Fibroblast of peridontal ligament (primary cell): ENCODE results near the gene CLIC4.
A peak's percentile ranks its signal among the peaks of the same experiment; 100 is the strongest.
"Not testable (repeated sequence)": the region's sequence is repeated elsewhere in the genome, so short reads cannot be mapped to it uniquely, and the experiment has no call there.

Experiments
- DNase-seq: peaks from one replicate; pipeline ENCODE4 v3.0.0-alpha.2; 2010; ENCODE audit errors: extremely low read depth

The CLIC4 gene

DNA sequence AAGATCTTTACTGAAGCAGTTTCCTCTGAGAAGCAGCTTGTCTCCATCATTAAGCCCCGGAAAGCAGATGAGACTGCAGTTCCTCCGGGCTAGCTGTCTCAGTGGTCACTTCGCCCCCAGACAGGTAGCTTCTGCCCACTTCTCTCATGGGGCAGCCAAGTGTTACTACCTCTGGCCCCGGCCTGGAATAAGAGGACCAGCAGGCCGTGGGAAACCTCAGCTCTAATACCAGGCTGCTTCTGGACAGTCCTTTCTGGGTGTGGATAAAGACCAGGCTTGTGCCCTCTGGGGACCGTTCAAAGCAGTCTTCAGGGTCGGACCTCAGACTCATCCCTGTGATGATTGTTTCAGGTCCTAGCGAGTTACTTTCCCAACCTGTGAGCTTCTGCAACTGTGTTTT is 130.0 kb downstream of the CLIC4 start:
- DNase-seq = no peak

DNA sequence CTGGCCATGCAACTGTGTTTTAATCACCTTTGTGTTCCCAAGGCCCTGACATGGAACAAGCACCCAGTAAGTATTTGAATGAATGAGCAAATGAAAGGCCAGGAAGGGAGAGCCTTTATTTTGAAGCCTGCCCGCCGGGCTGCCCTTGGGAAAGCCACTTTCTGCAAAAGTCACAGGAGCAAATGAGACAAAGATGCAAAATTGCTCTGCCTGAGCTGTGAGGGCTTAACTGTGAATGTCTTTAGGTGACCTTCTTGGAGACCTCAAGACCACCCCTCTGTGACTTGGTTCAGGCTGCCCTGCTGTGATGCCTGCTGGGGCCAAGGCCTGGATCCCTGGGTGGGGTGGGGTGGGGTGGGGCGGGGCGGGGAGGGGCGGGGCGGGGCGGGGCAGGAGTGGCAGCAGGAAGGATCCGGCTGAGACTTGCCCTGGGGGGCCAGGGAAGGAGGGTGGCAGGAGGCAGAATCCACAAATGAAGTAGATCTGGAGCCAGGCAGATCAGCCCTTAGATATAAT is 130.8 kb downstream of the CLIC4 start:
- DNase-seq = no peak

DNA sequence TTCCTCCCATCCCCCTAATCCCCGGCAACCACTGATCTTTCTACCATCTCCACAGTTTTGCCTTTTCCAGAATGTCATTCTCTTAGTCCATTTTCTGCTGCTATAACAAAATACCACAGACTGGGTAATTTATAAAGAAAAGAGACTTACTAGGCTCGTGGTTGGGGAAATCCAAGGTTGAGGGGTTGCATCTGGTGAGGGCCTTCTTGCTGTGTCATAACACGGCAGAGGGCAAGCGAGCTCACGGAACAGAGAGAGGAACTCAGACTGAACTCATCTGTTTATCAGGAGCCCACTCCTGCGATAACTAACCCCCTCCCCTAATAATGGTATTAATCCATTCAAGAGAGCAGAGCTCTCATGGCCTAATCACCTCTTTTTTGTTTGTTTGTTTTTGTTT is 132.8 kb downstream of the CLIC4 start:
- no peak for DNase-seq

DNA sequence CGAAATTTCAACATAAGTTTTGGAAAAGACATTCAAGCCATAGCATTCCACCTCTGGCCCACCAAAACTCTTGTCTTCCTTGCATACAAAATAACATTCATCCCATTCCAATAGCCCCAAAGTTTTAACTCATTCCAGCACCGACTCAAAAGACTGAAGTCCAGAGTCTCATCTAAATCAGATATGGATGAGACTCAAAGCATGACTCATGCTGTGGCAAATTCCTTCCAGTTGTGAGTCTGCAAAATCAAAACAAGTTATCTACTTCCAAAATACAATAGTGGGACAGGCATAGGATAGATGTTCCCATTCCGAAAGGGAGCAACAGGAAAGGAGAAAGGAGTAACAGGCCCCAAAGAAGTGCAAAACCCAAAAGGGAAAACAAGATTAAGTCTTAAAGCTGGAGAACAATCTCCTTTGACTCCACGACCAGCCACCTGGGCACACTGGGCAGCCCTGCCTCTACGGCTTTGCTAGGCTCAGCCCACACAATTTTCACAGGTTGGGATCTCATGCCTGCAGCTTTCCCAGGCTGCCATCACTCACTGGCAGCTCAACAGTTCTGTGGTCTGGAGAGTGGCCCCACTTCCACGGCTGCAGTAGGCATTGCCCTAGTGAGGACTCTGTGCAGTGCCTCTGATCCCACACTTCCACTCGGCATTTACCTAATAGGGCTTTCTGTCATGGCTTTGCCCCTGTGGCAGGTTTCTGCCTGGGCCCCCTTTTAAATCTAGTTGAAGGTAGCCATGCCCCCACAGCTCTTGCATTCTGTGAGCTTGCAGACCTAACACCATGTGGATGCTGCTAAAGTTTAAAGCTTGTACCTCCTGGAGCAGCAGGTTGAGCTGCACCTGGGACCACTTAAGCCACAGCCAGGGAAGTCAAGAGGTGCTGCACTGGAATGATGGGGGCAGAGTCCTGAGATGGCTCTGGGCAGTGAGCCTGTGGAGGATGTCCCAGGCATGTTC is 133.8 kb downstream of the CLIC4 start:
- DNase-seq = peak; percentile 65

DNA sequence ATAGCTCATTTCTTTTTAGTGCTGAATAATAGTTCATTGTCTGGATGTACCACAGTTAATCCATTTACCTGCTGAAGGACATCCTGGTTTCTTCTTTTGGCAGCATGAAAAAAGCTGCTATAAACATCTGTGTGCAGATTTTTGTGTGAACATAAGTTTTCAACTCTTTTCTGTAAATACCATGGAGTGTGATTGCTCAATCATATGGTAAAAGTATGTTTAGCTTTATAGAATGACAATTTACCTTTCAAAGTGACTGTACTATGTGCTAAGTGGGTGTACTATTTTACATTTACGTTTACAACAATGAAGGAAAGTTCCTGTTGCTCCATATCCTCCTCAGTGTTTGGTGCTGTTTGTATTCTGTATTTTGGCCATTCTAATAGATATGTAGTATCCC is 135.8 kb downstream of the CLIC4 start:
- no peak for DNase-seq

DNA sequence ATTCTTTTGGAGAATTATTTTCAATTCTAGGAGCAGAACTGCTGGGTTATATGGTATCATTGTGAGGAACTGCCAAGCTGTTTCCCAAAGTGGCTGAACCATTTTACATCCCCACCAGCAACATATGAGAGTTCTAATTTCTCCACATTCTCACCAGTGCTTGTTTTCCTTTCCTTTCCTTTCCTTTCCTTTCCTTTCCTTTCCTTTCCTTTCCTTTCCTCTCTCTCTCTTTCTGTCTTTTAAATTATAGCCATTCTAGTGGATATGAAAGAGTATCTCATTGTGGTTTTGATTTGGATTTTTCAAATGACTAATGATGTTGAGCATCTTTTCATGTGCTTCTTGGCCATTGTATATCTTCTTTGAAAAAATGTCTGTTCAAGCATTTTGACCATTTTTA is 139.5 kb downstream of the CLIC4 start:
- DNase-seq = peak; percentile 5

DNA sequence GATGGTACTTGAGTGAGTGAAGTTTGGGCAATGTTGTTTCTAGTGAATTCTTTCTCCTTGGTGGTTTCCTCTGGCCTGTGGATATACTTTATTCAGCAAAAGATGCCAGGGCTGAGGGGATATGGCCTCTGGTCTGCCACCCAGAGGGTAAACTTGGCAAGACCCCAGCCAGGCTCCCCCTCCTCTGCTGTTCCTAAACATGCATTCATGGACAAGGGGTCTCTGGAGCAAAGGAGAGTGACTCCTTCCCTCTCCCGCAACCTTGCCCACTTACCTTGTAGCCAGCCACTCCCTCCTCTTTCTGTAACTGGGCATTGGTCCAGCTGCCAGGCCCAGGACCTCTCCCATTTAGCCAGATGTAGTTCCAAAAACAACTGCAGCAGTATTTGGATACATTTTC is 141.0 kb downstream of the CLIC4 start:
- DNase-seq = no peak

DNA sequence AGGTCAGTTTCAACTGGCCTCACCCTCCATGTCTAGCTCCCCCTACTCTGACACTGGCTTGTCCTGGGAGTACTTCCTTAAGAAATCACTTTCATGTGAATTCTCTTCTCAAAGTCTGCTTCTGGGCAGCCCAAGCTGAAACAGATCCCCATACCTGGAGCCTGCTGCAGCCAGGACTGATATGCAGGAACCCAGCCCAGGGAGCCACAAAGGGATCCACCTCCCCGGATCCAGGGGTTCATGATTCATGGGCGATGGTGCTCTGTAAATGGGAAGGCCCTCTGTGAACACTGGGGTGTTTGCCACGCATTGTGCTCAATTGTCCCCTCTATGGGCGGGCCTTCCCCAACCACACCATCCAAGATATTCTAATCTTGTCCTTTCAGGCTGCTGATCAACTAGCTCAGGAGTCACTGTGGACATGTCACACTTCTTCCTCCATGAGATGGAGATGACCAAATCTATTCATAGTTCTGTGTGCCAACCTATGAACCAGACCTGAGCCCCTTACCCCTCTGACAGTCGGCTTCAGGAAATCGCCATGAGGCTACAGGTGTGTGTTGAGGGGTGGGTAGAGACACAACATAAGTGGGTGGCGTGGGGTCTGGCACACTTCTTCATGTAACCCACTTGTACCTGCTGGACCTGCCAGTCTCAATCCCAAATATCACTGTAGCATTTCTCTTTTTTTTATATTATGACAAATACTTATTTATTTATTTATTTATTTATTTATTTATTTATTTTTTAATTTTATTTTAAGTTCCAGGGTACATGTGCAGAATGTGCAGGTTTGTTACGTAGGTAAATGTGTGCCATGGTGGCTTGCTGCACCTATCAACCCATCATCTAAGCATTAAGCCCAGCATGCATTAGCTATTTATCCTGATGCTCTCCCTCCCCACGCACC is 143.1 kb downstream of the CLIC4 start:
- no peak for DNase-seq

DNA sequence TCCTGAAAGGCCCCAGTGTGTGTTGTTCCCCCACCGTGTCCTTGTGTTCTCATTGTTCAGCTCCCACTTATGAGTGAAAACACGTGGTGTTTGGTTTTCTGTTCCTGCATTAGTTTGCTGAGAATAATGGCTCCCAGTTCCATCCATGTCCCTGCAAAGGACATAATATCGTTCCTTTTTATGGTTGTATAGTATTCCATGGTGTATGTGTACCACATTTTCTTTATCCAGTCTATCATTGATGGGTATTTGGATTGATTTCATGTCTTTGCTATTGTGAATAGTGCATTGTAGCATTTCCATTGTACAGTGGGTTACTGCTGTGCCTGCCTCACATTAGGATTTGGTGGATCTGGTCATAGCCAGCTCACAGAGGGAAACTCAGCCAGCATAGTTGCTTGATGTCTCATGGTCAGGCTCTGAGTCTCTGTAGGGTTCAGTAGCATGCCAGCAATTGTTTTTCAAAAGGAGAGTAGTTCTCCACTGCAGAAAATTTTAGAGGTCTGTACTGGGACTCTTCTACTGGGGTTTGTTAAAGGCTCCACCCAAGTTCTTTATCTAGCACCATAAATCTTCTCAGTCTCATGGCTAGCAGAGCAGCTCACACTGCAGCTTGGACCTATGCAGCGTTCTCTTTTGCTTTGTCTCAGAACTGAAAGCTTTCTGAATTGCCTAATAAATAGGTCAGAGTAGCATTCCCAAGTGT is 143.9 kb downstream of the CLIC4 start:
- peak; percentile 78 for DNase-seq

DNA sequence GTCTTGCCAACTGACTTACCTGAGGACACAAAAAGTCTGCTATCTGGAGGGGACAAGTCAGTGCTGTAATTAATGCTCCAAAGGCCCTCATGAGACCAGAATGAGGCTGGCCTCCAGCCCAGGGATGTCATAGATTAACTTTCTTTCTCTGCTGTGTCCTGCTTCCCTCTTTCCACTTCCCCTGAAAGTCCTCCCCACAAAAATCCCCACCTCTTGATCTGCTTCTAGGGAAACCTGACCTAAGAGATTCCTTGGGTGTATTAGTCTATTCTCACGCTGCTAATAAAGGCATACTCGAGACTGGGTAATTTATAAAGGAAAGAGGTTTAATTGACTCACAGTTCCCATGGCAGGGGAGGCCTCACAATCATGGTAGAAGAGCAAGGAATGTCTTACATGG is 145.6 kb downstream of the CLIC4 start:
- DNase-seq = no peak

DNA sequence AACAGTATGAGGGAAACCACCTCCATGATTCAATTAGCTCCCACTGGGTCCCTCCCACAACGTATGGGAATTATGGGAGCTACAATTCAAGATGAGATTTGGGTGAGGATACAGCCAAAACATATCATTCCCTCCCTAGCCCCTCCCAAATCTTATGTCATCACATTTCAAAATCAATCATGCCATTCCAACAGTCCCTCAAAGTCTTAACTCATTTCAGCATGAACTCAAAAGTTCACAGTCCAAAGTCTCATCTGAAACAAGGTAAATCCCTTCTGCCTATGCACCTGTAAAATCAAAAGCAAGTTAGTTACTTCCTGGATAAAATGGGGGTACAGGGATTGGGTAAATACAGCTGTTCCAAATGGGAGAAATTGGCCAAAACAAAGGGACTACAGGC is 146.1 kb downstream of the CLIC4 start:
- DNase-seq = not testable (repeated sequence)

DNA sequence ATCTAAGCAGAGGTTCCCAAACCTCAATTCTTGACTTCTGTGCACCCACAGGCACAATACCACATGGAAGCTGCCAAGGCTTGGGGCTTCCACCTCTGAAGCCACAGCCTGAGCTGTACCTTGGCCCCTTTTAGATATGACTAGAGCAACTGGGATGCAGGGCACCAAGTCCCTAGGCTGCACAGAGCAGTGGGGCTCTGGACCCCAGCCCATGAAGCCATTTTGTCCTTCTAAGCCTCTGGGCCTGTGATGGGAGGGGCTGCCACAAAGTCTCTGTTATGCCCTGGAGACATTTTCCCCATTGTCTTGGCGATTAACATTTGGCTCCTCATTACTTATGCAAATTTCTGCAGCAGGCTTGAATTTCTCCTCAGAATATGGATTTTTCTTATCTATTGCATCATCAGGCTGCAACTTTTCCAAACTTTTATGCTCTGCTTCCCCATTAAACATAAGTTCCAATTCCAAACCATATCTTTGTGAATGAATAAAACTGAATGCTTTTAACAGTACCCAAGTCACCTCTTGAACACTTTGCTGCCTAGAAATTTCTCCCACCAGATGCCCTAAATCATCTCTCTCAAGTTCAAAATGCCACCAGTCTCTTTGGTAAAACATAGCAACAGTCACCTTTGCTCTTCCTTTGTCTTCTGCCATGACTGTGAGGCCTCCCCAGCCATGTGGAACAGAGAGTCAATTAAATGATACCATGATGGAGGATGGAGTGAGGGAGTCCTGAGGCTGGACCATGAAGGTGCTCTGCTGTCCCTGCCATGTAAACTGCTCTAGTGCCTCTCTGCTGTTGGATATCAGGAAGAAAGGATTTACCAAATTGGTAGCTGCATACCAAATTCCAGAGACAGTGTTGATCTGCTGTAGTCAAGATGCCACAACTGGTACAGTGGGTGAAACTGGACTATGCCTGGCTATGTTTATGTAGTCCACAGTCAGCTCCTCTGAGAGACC is 147.2 kb downstream of the CLIC4 start:
- no peak for DNase-seq

DNA sequence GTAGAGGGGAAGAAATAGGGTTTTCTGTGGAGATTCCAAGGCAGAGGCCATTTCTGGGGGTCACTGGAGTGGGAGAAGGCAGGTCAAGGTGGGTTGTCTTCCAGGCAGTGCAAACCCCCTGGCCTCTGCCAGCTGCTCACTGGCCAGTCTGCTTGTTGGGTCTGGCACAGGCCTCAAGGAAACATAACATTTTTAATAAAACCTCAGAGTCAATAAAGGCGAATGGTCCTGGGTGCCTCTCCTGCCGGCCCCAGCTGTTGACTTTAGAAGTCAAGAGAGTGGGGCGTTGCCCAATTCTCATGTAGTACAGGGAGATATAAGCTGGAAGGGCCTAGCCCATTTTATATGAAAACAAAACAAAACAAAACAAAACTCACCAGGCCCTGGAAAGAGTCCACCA is 148.2 kb downstream of the CLIC4 start:
- DNase-seq = no peak
